ENCODE measurements around the gene FCN1. TPM values are rescaled to one million over a fixed set of nuclear protein-coding genes. Genes with fewer than 3 reads are reported as not detected.

FCN1 gene
- total RNA-seq, 4 donors from 2014 or later: 0.10 to 2.3 (median 1.1) TPM; not detected in 1

DNA sequence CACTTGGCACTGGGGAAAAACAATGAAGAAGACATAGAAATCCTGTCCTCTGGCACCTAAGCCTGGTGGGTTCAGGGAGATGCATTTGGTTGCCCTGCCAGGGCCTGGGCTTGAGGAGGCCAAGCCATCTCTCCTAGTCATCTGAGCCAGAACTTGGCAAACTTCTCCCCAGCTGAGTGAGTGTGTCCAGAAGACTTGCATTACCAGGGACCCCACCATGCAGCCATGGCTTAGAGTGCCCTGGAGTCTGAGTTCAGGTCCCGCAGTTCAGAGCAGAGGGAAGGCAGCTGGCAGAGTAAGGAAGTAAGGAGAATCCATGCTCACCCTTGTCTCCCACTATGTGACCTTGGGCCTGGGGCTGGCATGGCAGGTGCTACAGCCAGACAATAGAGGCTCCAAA, 37.4 kb upstream of the FCN1 start:
- Histone ChIP-seq H3K27ac (no peak overlapping the region), H3K4me3 (replicated peaks in 1 of 3) (no peak overlapping the region), H3K4me1 (no peaks in the 10 kb centered on the region), H3K36me3 (no peaks in the 10 kb centered on the region), H3K27me3 (no peaks in the 10 kb centered on the region), H3K9me3 (no peaks in the 10 kb centered on the region)
- WGBS, 2 donors: 100% methylated on average over 1 of the region's 1 CpG
- DNase-seq: no peak
- TF ChIP-seq POLR2A (IDR thresholded peaks at IDR 0.05): no peak
- TF ChIP-seq, protein P1, sequence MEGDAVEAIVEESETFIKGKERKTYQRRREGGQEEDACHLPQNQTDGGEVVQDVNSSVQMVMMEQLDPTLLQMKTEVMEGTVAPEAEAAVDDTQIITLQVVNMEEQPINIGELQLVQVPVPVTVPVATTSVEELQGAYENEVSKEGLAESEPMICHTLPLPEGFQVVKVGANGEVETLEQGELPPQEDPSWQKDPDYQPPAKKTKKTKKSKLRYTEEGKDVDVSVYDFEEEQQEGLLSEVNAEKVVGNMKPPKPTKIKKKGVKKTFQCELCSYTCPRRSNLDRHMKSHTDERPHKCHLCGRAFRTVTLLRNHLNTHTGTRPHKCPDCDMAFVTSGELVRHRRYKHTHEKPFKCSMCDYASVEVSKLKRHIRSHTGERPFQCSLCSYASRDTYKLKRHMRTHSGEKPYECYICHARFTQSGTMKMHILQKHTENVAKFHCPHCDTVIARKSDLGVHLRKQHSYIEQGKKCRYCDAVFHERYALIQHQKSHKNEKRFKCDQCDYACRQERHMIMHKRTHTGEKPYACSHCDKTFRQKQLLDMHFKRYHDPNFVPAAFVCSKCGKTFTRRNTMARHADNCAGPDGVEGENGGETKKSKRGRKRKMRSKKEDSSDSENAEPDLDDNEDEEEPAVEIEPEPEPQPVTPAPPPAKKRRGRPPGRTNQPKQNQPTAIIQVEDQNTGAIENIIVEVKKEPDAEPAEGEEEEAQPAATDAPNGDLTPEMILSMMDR (IDR thresholded peaks at IDR 0.05): no peak
- intact Hi-C loops (cut with DNase I): no loop called here

DNA sequence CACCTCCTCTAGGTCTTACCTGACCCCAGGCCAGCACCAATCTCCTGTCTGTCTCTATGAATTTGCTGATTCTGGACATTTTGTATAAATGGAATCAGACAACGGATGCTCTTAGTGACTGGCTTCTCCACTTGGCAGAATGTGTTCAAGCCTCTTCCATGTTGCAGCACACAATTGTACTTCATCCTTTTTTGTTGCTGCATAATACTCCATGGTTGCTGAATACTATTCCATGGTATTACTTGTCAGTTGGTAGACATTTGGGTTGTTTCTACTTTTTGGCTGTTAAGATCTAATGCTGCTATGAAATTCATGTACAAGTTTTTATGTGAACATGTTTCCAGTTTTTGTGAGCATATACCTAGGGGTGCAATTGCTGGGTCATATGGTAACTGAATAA, 34.3 kb upstream of the FCN1 start:
- Histone ChIP-seq H3K27me3 (no peaks in the 10 kb centered on the region), H3K27ac (no peak overlapping the region), H3K4me1 (no peaks in the 10 kb centered on the region), H3K4me3 (replicated peaks in 1 of 3) (no peak overlapping the region), H3K9me3 (no peaks in the 10 kb centered on the region), H3K36me3 (no peaks in the 10 kb centered on the region)
- TF ChIP-seq, protein P1 (IDR thresholded peaks at IDR 0.05): no peak
- no peak for TF ChIP-seq POLR2A (IDR thresholded peaks at IDR 0.05)
- WGBS, 2 donors: 96 to 97% methylated on average over 1 of the region's 1 CpG
- intact Hi-C loops (cut with DNase I): no loop called here
- no peak for DNase-seq

DNA sequence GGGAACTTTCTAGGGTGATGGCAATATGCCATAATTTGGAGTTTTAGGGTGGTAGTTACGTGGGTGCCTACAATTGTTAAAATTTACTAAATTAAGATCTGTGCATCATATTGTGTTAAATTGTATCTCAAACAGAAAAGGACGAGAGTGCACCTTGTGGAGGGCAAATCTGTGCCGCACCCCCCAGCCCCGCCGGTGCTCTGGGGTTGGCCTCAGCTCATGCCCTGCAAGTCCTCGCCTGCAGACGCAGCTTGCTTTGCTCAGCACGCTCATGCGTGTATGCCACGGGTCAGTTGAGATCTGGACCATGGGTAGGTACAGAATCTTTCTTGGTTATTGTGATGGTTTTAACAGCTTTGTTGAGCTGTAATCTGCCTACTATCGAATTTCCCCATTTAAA, 33.7 kb upstream of the FCN1 start:
- intact Hi-C loops (cut with DNase I): no loop called here

DNA sequence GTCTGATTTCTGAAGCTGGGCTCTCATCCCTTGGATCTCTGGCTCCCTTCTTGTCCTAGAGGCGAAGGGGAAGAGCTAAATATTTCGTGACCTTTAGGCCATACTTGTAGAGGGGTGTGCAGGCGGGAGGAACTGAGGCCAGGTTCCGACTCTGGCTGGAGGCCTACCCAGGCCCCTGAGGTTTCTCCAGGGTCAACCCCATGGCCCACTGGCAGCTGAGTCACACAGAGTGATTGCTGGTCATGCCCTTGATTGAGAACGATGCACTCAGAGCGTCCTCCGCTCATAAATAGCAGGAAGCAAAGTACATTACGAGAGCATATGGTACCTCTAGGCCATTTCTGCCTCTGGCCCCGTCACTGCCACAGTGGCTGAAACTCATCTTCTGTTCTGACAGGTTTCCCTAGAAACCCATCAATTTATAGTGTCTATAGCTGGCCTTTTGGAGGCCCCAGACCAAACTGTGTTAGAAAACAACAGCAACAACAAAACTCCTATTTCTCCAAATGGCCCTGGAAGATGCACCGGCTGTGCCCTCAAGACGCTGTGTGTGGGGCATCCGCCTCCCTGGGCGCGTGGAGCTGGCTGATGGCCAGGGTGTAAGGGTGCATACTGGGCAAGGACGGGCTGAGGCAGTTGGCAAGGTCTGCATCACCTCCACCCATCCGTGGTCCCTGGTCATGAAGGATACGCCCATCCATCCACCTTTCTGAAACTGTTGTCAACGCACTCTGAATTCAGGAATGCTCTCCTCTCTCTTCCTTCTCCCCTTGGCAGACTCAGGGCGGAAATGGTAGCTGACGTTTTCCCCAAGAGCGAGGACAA, 32.9 kb upstream of the FCN1 start:
- no peak for DNase-seq
- Histone ChIP-seq H3K27me3 (no peaks in the 10 kb centered on the region), H3K9me3 (no peaks in the 10 kb centered on the region), H3K36me3 (no peaks in the 10 kb centered on the region), H3K4me1 (no peaks in the 10 kb centered on the region), H3K27ac (no peak overlapping the region), H3K4me3 (replicated peaks in 1 of 3) (no peak overlapping the region)
- intact Hi-C loops (cut with DNase I): no loop called here
- TF ChIP-seq POLR2A (IDR thresholded peaks at IDR 0.05): no peak
- TF ChIP-seq, protein P1 (IDR thresholded peaks at IDR 0.05): no peak
- 88 to 89% methylated on average over 19 to 21 of the region's 21 CpGs for WGBS, 2 donors

More for the DNA sequence above, 33.7 kb upstream of the FCN1 start:
- no peaks in the 10 kb centered on the region for H3K27me3 ChIP-seq
- H3K36me3 ChIP-seq: no peaks in the 10 kb centered on the region
- H3K4me3 ChIP-seq (replicated peaks in 1 of 3): no peak overlapping the region
- H3K4me1 ChIP-seq: no peaks in the 10 kb centered on the region
- H3K9me3 ChIP-seq: no peaks in the 10 kb centered on the region
- WGBS, 2 donors: 88 to 93% methylated on average over 11 of the region's 11 CpGs
- no peak overlapping the region for H3K27ac ChIP-seq
- TF ChIP-seq POLR2A (IDR thresholded peaks at IDR 0.05): no peak
- TF ChIP-seq, protein P1 (IDR thresholded peaks at IDR 0.05): no peak
- no peak for DNase-seq

DNA sequence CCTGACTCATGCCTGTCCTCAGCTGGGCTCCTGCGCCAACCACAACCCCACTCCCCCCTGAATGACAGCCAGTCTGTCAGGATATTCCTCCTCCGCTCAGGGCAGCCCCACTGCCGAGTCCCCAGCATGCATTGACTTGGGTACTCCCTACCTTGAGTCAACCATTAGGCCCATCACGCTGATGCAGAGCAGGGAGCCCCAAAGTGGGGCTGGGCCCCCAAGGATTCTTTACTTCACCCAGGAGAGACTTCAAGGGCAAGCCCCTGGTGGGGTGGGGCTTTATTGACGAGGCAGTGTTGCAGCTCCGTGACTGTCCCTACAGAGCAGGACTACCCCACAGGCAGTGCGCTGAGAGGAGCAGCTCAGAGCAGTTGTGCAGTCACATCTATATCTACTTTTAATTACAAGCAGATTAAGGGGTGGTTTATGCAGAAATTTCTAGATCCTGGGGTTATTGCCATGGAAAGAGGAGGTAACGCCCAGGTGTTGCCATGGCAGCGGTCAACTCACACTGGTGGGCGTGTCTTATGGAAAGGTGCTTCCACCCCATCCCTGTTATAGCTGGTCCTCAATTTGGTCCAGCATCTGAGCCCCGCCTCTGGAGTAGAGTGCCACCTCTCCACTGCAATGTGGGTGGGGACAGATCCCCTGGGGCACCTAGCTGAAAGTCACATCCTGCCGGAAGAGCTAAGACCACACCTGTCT, 32.1 kb upstream of the FCN1 start:
- TF ChIP-seq POLR2A (IDR thresholded peaks at IDR 0.05): no peak
- 84 to 94% methylated on average over 7 to 10 of the region's 12 CpGs for WGBS, 2 donors
- intact Hi-C loops (cut with DNase I): no loop called here

More for the DNA sequence above, 32.1 kb upstream of the FCN1 start:
- H3K4me1 ChIP-seq: no peaks in the 10 kb centered on the region
- H3K36me3 ChIP-seq: no peaks in the 10 kb centered on the region
- no peak overlapping the region for H3K4me3 ChIP-seq (replicated peaks in 1 of 3)
- no peak overlapping the region for H3K27ac ChIP-seq
- no peaks in the 10 kb centered on the region for H3K9me3 ChIP-seq
- no peaks in the 10 kb centered on the region for H3K27me3 ChIP-seq
- DNase-seq: no peak
